Hypothalamus (tissue), 51 donors: ENCODE results near the gene ABCC8.

Source experiments
- DNase-seq, 51 donors: peaks; one replicate each; lab custom pipeline; 2025; lab: John Stamatoyannopoulos, UW

ABCC8 gene

DNA sequence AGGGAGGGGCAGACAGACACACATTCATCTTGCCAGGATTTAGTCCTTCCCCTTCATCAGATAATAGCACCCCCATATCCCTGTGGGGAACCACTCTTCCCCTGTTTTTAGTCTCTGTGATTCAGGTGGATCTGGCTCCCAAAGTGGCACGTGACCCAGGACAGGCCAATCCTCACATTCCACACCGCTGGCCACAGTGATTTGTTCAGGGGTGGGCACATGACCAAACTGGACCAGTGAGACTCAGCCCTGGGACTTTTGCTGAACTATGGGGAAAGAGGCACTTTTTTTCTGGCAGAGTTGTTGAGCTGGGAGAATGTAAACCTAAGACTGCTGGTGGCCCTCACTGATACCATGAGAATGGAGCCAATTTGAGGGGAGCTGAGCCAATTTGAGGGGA is 69.1 kb downstream of the ABCC8 start:
- DNase-seq = no peak

DNA sequence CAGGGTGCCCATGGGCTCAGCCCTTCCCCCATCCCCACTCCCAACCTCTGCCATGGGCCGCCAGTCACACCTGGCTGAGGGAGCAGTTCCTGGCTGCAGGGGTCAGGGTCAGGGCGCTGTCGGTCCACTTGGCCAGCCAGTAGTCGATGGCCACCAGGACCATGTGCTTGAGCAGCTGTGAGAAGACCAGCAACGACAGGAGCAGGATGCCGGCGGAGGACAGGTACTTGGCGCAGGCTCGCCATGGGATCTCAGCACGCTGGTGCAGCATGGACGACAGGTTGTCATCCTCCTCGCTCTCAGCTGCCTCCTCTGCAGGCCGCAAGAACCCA is 69.9 kb downstream of the ABCC8 start:
- no peak for DNase-seq

GRCh38 chr11:17406082-17406817 is 70.4 kb downstream of the ABCC8 start:
- DNase-seq = no peak

GRCh38 chr11:17405232-17406005 is 71.2 kb downstream of the ABCC8 start:
- peak in 46 of 51 donors; percentile 6 to 91 (median 59) for DNase-seq

GRCh38 chr11:17403980-17404759 is 72.5 kb downstream of the ABCC8 start:
- no peak for DNase-seq

DNA sequence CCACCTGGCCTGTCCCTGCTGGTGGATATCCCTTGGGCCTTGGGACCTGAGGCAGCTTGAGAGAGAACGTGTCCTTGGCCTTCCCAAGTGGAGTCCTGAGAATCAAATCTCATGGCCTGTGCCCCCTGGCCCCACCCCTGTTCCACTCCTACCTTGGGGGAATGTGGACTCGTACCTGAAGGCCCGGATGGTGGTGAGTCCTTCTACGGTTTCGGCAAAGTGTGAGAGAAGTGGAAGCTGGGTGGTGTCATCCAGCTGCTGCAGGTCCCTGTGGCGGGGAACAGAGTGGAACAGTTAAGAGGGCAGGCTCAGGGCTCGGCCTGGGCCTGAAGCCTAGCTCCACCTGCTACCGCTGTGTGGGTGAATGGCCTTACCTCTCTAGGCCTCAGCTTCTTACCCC is 74.2 kb downstream of the ABCC8 start:
- DNase-seq = no peak

DNA sequence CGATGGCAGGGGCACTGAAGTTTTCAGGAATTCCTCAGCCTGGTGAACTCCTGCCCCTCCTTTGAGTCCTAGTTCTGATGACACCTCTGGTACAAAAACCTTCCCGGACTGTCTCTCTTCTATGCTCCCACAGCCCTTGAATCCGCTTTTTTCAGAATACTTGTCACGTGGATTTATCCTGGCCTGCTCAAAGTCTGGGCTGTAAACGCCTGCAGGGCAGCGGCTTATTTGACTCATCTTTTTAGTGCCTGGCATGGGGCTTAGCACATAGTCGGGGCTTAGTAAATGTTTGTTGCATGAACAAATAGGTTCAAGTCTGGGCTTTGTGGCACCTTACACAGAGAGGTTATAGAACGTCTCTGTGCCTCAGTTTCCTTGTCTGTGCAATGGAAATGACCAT is 74.8 kb downstream of the ABCC8 start:
- no peak for DNase-seq

GRCh38 chr11:17401316-17401715 is 75.3 kb downstream of the ABCC8 start:
- no peak for DNase-seq

DNA sequence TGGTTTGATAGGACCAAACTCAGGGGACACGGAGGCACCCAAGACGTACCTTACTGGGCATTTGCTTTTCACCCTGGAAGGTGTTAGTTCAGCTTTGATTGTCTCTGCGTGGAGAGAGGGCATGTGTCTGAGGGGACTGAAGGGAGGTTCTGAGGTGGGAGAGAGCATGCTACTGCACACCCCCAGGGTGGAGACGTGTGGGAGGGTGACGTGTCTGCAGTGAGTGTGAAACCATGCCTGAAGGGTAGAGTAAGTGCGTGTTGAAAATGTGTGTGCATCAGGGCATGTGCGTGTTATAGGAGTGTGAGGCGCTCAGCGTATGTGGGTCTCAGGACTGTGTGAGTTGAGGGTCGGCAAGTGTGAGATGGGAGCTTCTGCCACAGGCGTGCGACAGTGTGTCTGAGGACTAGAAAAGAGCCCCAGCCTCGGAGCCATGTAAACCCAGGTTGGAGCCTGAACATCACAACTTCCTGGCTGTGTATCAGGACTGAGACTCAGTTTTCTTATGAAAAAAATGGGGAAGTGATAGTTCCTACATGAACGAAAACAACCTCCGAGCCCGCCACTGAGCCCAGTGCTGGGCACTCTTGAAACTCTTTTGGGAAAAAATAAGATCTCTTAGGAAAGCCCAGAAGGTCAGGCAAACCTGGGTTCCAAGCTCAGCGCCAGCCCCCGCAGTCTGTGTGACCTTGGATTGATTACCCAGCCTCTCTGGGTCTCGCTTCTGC is 76.4 kb downstream of the ABCC8 start:
- no peak for DNase-seq

DNA sequence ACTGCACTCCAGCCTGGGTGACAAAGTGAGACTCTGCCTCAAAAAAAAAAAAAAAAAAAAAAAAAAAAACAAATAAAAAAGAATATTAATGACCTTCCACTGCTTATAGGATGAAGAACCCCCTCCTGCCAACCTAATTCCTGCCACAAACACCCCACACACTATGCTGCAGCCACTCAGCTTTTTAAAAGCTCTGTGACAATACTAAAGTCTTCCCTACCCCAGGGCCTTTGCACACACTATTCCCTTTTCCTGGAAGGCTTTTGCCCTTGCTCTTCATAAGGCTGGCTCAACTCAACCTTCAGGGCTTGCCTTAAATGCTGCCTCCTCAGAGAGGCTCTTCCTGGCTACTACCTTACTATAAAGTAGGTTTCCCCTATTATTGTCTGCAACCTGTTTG is 77.4 kb downstream of the ABCC8 start:
- no peak for DNase-seq

GRCh38 chr11:17397311-17398002 is 79.2 kb downstream of the ABCC8 start:
- DNase-seq = no peak

- no peak for DNase-seq
Measured at GRCh38 chr11:17396598-17397310, 79.9 kb downstream of the ABCC8 start.

GRCh38 chr11:17395978-17396377 is 80.7 kb downstream of the ABCC8 start:
- no peak for DNase-seq

DNA sequence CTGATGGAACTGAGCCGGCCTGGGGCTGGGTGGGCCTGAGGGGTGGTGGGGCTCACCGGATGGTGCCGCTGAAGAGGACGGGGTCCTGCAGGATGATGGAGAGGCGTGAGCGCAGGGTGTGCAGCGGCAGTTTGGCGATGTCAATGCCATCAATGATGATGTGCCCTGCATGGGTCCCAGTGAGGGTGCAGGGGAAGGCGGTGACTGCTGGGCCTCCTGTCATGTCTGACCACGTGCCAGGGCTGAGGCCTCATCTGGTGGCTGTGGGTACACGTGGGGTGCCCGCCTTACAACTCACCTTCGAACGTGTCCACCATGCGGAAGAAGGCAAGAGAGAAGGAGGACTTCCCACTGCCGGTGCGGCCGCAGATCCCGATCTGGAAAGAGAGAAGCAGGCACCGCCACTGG is 81.1 kb downstream of the ABCC8 start:
- DNase-seq = no peak

GRCh38 chr11:17394743-17395390 is 81.8 kb downstream of the ABCC8 start:
- no peak for DNase-seq

- no peak for DNase-seq
Measured at GRCh38 chr11:17393472-17393871, 83.2 kb downstream of the ABCC8 start.

- no peak for DNase-seq
Measured at GRCh38 chr11:17392872-17393271, 83.8 kb downstream of the ABCC8 start.

- DNase-seq = no peak
Measured at GRCh38 chr11:17391493-17392355, 84.9 kb downstream of the ABCC8 start.
